NCI-H1436 (cell line): Measurements from ENCODE around the gene CDC45.
A peak's percentile ranks its signal among the peaks of the same experiment; 100 is the strongest.

Source experiments
- DNase-seq: peaks from one replicate; lab custom pipeline; 2025; lab: John Stamatoyannopoulos, UW

CDC45 gene

DNA sequence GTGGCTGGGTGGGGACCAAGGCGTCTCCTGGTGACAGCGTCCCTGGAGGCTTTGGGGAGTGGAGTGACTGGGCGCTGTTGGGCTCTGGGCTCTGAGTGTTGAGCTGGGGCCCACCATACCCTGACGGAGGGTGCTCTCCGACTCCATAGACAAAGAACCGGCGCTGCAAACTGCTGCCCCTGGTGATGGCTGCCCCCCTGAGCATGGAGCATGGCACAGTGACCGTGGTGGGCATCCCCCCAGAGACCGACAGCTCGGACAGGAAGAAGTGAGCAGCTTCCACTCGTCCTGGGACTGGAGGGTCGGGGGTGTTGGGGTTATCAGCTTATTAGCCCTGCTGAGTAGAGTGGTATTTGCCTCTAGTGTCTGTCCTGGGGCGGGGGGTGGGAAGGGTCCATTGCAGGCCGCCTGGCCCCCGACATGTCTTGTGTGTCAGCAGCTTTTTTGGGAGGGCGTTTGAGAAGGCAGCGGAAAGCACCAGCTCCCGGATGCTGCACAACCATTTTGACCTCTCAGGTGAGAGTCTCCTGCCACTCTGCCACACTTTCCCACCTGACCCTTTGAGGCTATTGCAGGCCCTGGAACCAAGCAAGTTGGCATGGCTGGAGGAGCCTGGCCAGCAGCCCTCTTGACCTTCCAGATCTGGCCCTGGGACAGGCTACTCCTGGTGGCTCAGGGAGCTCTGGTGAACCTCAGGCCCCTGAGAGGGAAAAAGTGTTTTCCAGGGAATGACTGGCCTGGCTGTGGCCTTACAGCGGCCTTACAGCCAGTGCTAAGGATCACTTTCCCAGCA, 36.9 kb downstream of the CDC45 start:
- DNase-seq = no peak

DNA sequence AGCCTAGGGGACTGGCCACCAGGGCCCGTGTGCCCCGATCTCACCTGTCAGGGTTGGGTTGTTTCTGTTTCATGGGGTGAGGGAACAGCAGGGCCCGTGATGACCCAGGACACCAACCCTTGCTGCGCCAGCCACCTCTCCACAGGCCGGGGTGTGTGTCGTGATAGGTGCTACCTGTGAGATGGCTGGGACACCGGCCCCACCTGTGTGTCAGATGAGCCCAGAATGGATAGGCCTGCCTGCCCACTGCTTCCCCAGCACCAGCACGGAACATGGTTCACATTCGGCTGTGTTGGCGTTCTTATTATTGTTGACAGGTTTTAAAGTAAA, 37.4 kb downstream of the CDC45 start:
- no peak for DNase-seq

DNA sequence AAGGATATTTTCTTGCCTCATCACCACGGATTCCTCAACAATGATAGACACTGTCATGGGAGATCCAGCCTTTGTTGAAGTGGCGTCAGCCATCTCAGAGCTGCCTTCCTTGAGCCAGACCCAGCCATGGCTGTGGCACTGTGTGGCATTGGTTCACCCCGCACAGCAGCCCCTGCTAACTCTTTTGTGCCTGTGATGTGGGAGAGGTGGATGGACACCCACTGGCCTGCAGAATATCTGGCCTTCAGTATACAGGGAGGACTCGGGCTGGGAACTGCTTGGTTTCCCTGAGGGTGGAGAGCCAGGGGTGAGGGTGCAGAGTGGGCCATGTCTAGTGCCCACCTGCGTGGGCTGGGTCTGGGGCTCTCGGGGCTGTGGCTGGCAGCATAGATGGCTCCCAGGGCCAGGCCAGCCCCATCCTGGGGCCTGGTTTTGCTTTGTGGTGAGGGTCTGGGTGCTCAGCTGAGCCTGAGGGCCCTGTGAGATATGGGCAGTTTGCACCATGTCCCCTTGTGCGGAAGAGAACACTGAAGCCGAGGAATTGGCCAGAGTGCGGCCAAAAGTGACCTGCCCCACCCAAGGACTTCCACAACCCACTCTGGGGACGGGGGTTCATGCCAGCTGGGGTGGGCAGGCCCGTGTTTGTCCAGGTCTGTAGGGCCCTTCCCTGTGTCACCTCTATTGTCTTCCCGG, 38.3 kb downstream of the CDC45 start:
- DNase-seq = no peak

DNA sequence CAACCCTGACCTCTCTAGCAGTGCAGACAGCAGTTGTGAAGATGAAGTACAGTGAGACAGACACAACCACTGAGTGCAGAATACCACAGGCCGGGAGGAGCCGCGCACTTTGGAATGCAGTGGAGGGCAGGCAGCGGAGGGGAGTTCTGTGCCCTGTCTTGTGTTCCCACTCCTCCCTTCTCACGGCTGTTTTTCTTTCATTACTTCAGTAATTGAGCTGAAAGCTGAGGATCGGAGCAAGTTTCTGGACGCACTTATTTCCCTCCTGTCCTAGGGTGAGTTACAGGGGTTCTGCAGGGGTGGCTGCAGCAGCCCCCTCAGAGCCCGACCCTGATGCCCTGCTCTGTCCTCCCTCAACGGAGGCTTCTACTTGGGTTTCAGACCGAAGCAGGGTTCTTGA, 38.9 kb downstream of the CDC45 start:
- no peak for DNase-seq

DNA sequence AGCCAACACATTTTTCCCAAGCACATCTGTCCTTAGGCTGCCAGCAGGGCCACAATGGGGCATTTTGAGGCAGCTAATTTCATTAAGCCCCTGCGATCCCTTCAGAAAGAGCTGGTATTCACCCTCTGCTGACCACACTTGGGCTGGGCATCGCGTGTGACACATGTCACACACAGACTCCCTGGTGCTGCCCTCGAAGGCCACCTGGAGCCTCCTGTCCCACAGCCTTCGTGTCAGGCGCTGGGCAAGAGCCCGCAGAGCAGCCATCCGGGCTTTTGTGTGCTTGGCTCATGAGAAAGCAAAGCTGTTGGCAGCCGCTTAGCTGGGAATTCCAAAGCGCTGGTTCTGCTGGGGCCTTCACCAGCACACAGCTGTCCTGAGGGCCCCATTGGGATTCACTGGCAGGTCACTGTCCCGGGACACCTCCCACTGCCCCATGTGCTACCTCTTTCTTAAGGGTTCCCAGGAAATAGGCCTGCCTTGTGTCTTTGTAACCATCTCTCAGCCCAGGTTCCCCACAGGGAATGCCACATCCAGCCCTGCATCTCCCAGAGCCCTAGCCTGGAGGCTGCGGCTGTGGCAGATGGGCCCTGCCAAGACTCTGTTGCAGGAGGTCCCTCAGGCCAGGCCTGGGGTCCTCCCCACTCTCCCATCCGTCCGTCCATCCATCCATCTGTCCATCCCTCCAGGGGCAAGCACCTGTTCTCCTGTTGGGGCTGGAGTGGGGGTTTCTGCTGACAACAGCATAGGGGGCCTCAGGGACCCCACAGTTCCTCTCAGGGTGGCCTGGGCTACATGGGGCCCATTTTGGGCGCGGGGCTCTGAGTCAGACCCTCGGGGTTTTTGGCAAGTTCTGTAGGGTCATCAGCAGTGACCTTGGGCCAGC, 39.6 kb downstream of the CDC45 start:
- DNase-seq = no peak

DNA sequence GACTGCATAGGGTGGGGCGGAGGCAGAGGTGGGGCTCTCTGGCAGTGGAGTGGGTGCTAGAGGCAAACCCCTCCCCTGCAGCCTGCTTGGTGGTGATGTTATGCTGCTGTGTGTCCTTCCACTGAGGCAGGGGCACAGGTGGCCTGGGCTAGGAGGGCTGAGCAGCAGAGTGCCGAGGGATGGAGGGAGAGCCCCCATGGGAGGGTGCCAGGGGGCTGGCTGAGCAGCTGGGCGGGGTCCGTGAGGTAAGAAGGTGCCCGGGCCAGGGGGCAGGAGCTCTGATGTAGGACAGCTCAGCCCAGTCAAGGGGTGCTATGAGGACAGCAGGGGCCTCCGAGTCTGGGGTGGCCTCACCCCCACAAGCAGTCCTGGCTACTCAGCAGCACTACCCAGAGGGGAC, 40.3 kb downstream of the CDC45 start:
- DNase-seq = no peak

DNA sequence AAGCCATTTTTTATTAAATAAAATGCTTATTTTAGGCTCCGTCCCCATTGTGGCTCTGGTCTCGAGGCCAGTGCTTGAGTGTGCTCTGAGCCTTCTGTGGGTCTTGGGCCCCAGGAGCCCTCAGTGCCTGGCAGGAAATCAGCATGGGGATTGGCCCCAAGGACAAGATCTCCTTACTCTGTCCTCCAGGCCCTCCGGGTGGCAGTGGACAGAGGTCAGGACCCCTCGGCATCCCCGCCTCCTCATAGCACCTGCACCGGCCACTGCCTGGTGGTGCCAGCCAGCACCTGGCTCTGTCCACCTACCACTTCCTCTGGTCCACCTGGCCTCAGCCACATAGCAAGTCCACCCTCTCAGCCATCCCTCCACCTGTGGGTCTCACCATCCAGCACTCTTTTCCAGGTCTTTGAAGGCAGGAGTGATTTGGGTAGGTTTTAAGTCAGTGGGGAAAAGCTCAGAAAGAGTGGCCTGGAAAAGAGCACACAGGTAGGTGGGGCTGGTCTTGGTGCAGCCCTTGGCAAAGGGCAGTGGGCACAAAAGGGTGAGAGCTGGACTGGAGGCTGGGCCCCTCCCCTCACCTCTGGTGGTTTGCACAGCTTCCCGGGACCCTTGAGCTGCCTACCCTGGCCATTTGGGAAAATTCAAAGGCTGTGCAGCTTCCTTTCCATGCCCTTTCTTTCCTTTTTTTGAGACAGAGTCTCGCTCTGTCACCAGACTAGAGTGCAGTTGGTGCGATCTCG, 41.0 kb downstream of the CDC45 start:
- no peak for DNase-seq

DNA sequence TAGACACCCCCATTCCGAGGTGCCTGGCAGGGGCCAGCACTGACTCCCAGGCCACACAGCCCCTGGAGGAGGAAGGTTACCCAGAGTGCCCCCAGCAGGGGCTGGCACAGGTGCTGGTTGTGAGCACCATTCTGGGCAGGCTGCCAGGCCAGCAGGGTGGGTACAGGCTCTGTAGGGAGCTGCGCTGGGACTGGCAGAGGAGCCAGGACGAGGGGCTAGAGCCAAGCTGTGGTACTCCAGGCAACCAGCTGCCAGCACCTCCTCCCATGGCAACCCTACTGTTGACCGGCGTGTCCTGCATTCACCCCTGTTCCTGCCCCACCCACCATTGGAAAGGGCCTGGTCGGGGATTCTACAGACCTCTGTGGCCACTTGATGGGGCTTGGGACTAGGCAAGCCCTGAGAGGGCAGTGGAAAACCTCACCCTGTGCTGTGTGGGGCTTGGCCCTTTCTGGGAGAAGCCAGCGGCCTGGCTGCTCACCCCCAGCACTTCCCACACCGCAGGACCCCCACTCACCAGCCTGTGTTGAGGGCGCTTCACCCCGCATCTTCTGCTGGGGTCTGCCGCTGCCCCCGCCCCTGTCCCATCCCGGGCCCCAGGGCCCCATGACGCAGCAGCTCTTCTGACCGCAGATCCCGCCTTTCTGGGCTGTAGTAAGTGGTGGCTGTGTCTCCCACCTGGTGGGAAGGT, 42.6 kb downstream of the CDC45 start:
- peak; percentile 19 for DNase-seq

DNA sequence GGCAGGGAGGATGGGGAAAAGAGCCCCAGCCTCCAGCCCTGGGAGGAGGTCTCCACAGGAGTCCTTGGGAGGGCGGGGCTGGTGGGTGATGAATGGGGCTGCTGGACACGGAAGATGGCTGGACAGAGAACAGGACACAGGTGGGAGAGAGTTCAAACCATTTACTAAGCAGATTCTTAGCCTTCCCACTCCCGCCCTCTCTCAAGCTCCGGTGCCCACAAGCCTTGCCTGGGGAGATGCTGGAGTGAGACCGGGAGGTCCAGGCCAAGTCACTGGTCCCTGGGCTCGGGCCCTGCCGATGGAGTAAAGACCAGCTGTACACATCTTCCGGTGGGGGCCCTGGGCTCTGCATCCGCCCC, 43.1 kb downstream of the CDC45 start:
- no peak for DNase-seq

DNA sequence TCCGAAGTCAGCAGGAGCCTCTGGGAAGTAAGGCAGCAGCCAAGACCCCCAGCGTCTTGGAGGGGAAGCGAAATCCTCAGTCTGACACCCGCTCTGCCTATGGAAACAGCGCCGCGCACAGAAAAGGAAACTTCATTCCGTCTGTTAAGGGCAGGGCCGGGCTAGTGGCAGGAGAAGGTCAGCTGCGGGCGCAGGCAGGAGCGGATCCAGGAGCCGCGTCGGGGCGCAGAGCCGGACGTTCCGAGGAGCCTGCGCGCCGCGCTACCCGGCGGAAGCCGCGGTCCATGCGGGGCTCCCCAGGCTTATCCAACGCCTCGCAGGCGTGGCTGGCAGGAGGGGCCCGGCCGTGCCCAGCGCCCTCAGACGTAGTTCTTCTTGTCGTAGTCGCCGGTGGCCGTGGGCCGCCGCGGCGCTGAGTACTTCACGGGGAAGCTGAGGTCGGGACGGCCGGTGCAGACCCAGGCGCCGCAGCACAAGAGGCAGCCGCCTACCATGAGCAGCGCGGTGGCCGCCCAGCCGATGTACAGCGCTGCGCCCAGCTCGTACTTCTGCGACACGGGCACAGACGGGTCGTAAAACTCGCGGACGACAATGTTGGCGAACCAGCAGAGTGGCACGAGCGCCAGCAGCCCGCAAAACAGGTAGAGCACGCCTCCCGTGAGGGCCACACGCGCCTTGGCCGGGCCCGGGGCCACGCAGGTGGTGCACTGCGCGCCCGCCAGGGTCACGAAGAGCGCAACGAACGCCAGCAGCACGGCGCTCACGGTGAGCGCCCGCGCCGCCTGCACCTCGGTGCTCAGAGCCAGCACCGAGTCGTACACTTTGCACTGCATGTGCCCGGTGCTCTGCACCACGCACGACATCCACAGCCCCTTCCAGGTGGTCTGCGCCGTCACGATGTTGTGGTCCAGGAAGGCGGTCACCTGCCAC, 43.8 kb downstream of the CDC45 start:
- DNase-seq = no peak

DNA sequence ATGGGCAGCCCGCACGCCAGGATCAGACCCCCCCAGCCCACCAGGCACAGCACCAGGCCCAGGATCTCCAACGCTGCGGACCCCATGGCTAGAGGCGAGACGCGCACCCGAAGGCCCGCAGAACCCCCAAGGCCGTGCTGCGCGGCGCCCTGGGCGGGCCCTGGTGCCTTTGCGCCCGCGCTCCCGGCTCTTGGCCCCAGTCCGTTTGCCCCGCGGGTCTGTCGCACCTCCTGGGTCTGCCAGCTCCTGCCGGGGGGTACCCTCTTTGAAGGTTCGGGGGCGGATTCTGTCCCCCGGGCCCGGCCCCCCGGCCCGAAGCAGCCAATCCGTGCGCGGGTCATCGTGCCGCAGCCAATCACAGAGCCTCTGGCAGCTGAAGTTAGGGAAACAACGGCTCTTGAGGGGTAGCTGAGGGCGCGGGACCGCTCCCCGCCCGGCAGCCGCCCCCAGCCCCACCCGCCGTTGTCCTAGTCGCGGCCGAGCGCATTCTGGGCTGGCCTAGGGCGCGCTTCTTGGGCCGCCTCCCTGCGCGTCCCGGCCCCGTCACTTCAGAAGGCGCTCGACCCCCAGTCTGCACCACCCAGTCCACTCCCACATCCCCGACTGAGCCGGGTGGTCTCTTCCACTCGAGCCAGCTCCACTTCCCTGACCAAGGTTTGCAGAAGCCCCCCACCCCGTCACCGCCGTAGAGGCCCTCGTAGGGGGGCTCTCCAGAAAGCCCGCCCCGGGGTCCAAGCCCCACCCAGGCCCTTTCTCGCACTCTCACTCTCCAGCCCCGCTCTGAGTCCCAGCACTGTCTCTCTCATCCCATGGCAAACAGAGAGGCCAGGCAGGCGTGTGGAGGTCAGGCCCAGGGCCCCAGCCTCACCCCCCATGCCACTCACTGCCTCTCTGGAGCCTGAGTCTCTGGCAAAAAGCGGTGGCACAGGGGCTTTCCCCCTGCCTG, 44.7 kb downstream of the CDC45 start, which contains the start of gene CLDN5:
Gene CLDN5 (minus strand): TSS at position 241 of the 946 bp plus-strand sequence. CDS start 155 bp downstream, at position 86.
- peak; percentile 6 for DNase-seq

DNA sequence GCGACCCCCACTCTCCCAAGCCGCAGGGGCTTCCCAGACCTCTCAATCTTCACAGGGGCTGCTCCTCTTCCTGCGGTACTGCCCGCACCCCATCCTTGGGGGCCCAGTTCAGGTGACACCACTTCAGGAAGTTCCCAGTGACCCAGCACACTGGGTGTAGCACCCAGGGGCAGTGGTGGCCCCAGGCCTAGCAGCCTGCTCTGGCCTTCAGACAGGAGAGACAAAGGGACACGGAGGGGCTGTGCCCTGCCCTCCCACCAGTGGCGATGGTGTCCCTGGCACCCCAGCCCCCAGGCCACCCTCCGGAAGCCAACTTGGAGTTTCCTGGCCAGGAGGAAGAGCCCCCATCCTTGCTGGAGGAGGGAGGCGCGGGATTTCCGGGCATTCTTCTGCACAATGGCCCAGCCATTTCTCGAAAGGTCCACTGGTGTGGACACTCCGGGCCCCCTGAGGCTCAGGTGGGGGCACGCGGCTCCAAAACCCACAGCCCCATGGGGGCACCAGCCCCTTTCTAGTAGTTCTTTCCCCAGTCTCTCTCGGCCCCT, 45.5 kb downstream of the CDC45 start:
- no peak for DNase-seq

DNA sequence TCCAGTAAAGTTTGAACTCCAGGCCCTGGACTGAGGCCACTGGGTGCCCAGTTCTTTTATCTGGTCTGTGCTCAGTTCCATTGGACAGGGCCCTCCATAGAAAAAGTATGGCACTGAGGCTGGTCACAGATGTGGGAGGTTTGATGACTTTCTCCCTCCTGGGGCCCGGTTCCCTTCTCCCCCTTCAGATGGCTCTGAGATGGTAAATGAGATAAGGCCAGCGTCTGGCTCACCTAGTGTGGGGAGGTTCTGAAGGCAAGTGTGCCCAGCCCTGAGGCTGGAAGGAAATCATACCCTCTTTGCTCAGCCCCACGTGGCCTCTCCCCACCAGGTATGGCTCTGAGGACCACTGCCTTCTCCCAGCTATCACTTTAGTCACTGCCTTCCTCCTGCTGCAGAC, 45.9 kb downstream of the CDC45 start:
- DNase-seq = no peak

DNA sequence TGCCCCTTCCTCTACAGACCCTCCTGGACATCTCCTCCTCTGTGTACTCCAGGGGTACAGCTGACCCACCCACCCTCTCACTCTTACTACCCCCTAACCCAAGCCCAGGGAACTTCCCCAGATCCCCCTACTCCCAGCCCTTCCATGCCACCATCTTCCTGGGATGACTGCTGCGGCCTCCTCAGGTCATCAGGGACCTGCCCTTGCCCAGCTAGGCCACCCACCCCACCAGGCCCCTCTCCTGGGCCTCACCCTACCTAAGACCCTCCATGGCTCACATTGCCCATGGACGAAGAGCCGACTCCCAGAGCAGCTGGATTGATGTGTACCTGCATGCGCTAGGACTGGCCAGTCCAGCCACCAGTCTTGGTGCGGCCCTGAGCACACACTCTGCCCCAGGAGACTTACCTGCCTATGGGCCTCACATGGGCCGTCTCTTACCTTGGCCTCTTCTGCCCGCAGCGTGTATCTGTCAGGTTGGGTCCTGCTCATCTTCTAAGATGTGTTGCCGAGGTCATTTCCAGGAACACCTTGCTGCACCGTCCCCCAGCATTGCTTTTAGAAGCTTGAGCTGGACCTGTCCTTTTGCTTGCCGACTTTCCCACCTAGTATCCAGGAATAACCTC, 46.5 kb downstream of the CDC45 start:
- DNase-seq = no peak

DNA sequence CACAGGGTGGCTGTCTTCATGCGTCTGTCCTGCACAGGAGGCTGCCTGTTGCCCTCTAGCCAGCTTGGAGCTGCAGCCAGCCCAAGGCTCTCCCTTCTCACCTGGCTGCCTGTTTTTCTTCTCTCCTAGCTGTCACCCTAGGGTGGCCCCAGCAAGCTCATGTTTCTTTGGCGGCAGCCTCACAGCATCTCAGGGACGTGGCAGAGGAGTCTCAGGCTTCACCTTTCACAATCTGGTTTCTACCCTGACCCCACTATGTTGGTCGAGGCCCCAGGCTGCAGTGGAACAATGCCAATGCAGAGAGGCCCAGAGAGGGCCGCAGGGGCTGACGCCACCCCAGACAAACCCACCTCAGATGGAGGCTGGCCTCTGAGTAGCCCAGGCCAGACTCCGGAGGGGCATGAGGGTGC, 47.0 kb downstream of the CDC45 start:
- DNase-seq = no peak

DNA sequence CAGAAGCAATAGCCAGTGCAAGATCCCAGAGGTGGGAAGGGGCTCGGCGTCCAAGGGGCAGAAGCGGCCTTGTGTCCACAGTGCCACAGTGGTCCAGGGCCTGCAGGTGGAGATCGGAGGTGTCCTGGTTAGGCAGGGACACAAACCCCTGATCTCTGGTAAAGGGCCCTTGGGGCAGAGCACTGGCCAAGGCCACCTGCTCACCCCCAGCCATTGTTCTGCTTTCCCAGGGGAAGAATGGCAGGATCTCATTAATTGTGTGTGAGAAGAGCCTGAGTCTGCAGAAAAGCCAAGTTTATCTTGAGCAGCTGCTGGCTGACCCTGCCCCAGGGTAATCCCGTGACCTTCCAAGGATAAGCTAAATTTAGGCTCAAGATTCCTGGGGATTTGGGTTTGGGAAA, 47.6 kb downstream of the CDC45 start:
- DNase-seq = no peak

DNA sequence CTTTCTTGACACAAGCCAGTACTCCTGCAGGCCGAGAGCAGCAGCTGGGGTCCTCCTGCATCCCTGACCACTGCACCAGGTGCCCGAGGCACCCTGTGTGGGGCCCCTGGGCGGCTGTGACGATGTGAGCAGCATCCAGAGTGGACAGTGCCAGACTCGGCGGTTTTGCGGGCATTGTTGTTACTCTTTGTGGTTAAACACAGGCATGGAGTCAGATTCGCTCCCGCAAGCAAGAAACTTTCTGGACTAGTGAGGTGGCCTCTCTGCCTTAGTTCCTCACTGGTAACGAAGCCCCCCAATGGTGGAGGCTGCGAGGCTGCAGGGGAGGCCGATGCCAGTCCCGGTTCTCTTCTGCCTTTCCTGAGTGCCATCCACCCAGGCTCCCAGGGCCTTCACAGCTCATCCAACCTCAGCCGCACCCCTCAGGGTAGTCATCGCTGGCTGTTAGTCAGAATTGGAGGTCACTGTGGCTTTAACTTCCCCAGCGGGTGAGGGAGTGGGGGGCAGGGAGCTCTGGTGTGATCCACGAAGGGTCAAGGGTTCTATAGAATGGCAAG, 48.2 kb downstream of the CDC45 start:
- DNase-seq = no peak

DNA sequence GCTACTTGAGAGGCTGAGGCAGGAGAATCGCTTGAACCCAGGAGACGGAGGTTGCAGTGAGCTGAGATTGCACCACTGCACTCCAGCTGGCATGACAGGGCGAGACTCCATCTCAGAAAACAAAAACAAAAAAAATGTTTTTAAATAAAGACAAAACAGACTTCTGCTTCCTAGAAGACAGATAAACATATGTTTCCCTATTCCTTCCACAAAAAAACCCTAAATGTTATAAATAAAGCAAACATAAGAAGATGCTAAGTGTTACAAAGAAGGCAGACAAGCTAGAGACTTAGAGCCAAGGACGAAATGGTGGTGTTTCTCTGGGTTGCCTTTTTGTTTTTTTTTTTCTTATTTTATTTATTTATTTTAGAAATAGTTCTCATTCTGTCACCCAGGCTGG, 50.1 kb downstream of the CDC45 start:
- DNase-seq = no peak
